Panc1 (cell line): Measurements from ENCODE around the gene APCDD1L. TPM values are rescaled to one million over a fixed set of nuclear protein-coding genes. Genes with fewer than 3 reads are reported as not detected.

Experiments
- ATAC-seq: fragments of 200-7000 bp; cut with Tn5 transposase; 2 replicates; pipeline ENCODE4 v1.9.1; 2020; ENCODE audit warnings: mild to moderate bottlenecking, moderate library complexity
- BruUV-seq: library from RNA; stranded (reverse); fragments of 400-500 nt; replicated peaks from 2 replicates; lab custom pipeline; 2021; lab: Mats Ljungman, UMichigan
- CTCF ChIA-PET: fragments of 300-600 bp; sonication (Branson Sonifier 250); formaldehyde crosslinking; loops from one replicate; lab custom pipeline; 2022; ENCODE audit warnings: antibody characterized with exemption; lab: Charles Lee
- POLR2A ChIA-PET: fragments of 300-600 bp; sonication (Branson Sonifier 250); formaldehyde crosslinking; loops from one replicate; lab custom pipeline; 2022; ENCODE audit warnings: antibody characterized with exemption; lab: Charles Lee
- DNase-seq: peaks from one replicate; pipeline ENCODE4 v3.0.0-alpha.2; 2010; ENCODE audit warnings: low read depth, low spot score
- H3K27ac ChIP-seq: 2 replicates; pipeline ENCODE4 v1.5.1; 2011; ENCODE audit warnings: mild to moderate bottlenecking, low read length, inconsistent platforms
- H3K27me3 ChIP-seq: fragments of 200-500 bp; sonication (Bioruptor generic); 2 replicates; pipeline ENCODE4 v1.6.0; 2014; ENCODE audit warnings: low read length, inconsistent platforms; ENCODE audit not compliant: control insufficient read depth, insufficient read depth
- H3K36me3 ChIP-seq: fragments of 200-500 bp; sonication (Bioruptor generic); 2 replicates; pipeline ENCODE4 v1.5.1; 2014; ENCODE audit warnings: inconsistent platforms, mild to moderate bottlenecking, low read length, moderate library complexity; ENCODE audit not compliant: control insufficient read depth, insufficient read depth
- H3K4me1 ChIP-seq: 2 replicates; pipeline ENCODE4 v1.5.1; 2011; ENCODE audit warnings: inconsistent platforms, mild to moderate bottlenecking, low read length, moderate library complexity; ENCODE audit not compliant: control insufficient read depth, insufficient read depth
- H3K4me3 ChIP-seq, 2 experiments: 2 replicates each; pipeline ENCODE4 v1.5.1; 2011 to 2012; ENCODE audit warnings: low read depth in 2 of 2, low read length in 2 of 2, mild to moderate bottlenecking in 2 of 2, inconsistent platforms in 1 of 2, moderate library complexity in 1 of 2
- H3K9me3 ChIP-seq: fragments of 200-500 bp; sonication (Bioruptor generic); 2 replicates; pipeline ENCODE4 v1.5.1; 2014; ENCODE audit warnings: low read depth, mild to moderate bottlenecking, inconsistent platforms, low read length, moderate library complexity; ENCODE audit not compliant: control insufficient read depth, insufficient read depth
- CTCF ChIP-seq: fragments of 450-650 bp; IDR thresholded peaks from 2 replicates; pipeline ENCODE4 v1.5.1; 2017; ENCODE audit warnings: mild to moderate bottlenecking
- POLR2AphosphoS5 ChIP-seq: IDR thresholded peaks from 2 replicates; pipeline ENCODE4 v1.6.1; 2012; ENCODE audit warnings: mild to moderate bottlenecking, low read depth, low read length, moderate library complexity
- REST ChIP-seq, 2 experiments: IDR thresholded peaks; 2 replicates each; pipeline ENCODE4 v1.6.1; 2011 to 2012; ENCODE audit warnings: low read depth in 2 of 2, control low read depth in 1 of 2, low read length in 1 of 2, mild to moderate bottlenecking in 1 of 2, moderate library complexity in 1 of 2; ENCODE audit not compliant: insufficient read depth in 1 of 2
- SIN3A ChIP-seq: IDR thresholded peaks from 2 replicates; pipeline ENCODE4 v1.6.1; 2012; ENCODE audit warnings: low read depth, mild to moderate bottlenecking, low read length, moderate library complexity, borderline replicate concordance; ENCODE audit not compliant: insufficient read depth
- TCF7L2 ChIP-seq: IDR thresholded peaks from 2 replicates; pipeline ENCODE4 v1.6.1; 2011; ENCODE audit warnings: mild to moderate bottlenecking, low read depth, low read length, inconsistent platforms
- in situ Hi-C: cut with HindIII; loops from 2 replicates; pipeline ENCODE4 v1.10.0; 2016; ENCODE audit warnings: low sequenced_read_pairs, low pct_unique_long_range_greater_than_20kb
- intact Hi-C: fragments of 100-400 bp; cut with micrococcal nuclease; formaldehyde crosslinking; loops from one replicate; pipeline ENCODE4 v1.10.0; 2022; ENCODE audit not compliant: unreplicated experiment
- total RNA-seq: library from RNA; stranded (reverse); gene quantifications from one replicate; pipeline ENCODE4 v1.2.1, GENCODE V29; 2021; ENCODE audit not compliant: unreplicated experiment

Gene APCDD1L
- total RNA-seq, 1 experiment from 2014 or later, result 0.62 TPM

DNA sequence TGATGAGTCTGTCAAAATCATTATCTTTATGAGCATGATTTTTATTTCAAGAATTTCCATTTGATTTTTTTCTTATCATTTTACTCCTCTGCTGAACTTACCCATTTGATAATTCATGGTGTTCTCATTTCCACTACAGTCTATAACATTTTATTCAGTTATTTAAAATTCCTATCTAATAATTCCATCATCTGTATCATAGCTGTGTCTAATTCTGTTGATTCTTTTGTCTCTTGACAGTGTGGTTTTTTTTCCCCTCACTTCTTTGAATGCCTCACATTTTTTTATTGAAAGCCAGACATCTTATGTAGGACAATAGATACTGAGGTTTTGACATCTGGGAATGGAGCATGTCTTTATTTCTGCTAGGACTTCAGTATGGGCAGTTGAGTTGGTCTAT is 16.5 kb upstream of the APCDD1L start:
- CTCF ChIA-PET, result no interaction called here

GRCh38 chr20:58531063-58531462 is 15.9 kb upstream of the APCDD1L start:
- intact Hi-C loops, result no loop called here
- CTCF ChIA-PET, result no interaction called here
- POLR2A ChIA-PET, result no interaction called here
- TF ChIP-seq REST (IDR thresholded peaks at IDR 0.05; ENCODE audit: insufficient read depth in 1 of 2, low read depth in 2 of 2, low read length in 1 of 2) (no peak), POLR2AphosphoS5 (no peak), SIN3A (no peak), CTCF (no peak), TCF7L2 (no peak)
- no peak for ATAC-seq
- no peaks in the 10 kb centered on the region for H3K36me3 ChIP-seq
- in situ Hi-C loops, result no loop called here
- no peak for DNase-seq
- no TSS peak for BruUV-seq
- H3K4me1 ChIP-seq, result no peaks in the 10 kb centered on the region
- no peaks in the 10 kb centered on the region for H3K27me3 ChIP-seq
- H3K9me3 ChIP-seq, result peaks cover 18% of the 10 kb centered on the region
- H3K4me3 ChIP-seq, result no peak overlapping the region
- H3K27ac ChIP-seq, result no peak overlapping the region

More for the DNA sequence above, 16.5 kb upstream of the APCDD1L start:
- no TSS peak for BruUV-seq
- intact Hi-C loops (no loop called here), in situ Hi-C loops (no loop called here)
- H3K36me3 ChIP-seq, result no peaks in the 10 kb centered on the region
- DNase-seq (no peak), ATAC-seq (no peak)
- TF ChIP-seq POLR2AphosphoS5 (no peak), SIN3A (no peak), REST (IDR thresholded peaks at IDR 0.05; ENCODE audit: insufficient read depth in 1 of 2, low read depth in 2 of 2, low read length in 1 of 2) (no peak), TCF7L2 (no peak), CTCF (no peak)
- no peaks in the 10 kb centered on the region for H3K27me3 ChIP-seq
- no peak overlapping the region for H3K4me3 ChIP-seq
- H3K4me1 ChIP-seq, result no peaks in the 10 kb centered on the region
- POLR2A ChIA-PET, result no interaction called here
- no peak overlapping the region for H3K27ac ChIP-seq
- peaks cover 14% of the 10 kb centered on the region for H3K9me3 ChIP-seq
